H1 (cell line): Measurements from ENCODE around the gene ZBTB16. TPM values are rescaled to one million over a fixed set of nuclear protein-coding genes. Genes with fewer than 3 reads are reported as not detected.

ENCODE experiments used
- CTCF ChIA-PET: fragments of 300-600 bp; sonication (Branson Sonifier 250); formaldehyde crosslinking; loops from one replicate; lab custom pipeline; 2021; ENCODE audit not compliant: partially characterized antibody; lab: Charles Lee
- POLR2A ChIA-PET: fragments of 300-600 bp; sonication (Branson Sonifier 250); formaldehyde crosslinking; loops from one replicate; lab custom pipeline; 2021; ENCODE audit warnings: inconsistent platforms; ENCODE audit not compliant: partially characterized antibody; lab: Charles Lee
- DNase-seq, 2 experiments: peaks; one replicate each; pipeline versions ENCODE4 v3.0.0 to v3.0.0-alpha.2; 2010 to 2022; ENCODE audit warnings: low spot score in 2 of 2, low read depth in 1 of 2, mixed read lengths in 1 of 2
- FAIRE-seq: peaks from 2 replicates; lab custom pipeline; 2011; peaks lifted over from hg19 to GRCh38; lab: Jason Lieb, UNC
- H2AFZ ChIP-seq: 2 replicates; pipeline ENCODE4 v1.8.1; 2012; ENCODE audit warnings: low read length, inconsistent platforms
- H2AK5ac ChIP-seq: 2 replicates; pipeline ENCODE4 v1.6.1; 2013; ENCODE audit warnings: low read depth, low read length
- H2BK120ac ChIP-seq: replicated peaks from 2 replicates; pipeline ENCODE3; 2013; ENCODE audit warnings: low read depth, low read length, inconsistent platforms
- H2BK12ac ChIP-seq: 2 replicates; pipeline ENCODE4 v1.6.1; 2013; ENCODE audit warnings: low read depth, low read length
- H2BK15ac ChIP-seq: 2 replicates; pipeline ENCODE4 v1.6.1; 2013; ENCODE audit warnings: low read length
- H2BK20ac ChIP-seq: 2 replicates; pipeline ENCODE4 v1.6.1; 2013; ENCODE audit warnings: low read length
- H2BK5ac ChIP-seq: 2 replicates; pipeline ENCODE4 v1.6.1; 2013; ENCODE audit warnings: low read depth, low read length
- H3K14ac ChIP-seq: 2 replicates; pipeline ENCODE4 v1.6.1; 2013; ENCODE audit warnings: inconsistent platforms; ENCODE audit not compliant: insufficient read length
- H3K18ac ChIP-seq: 2 replicates; pipeline ENCODE4 v1.6.1; 2013; ENCODE audit warnings: low read length; ENCODE audit errors: extremely low read depth
- H3K23ac ChIP-seq: 2 replicates; pipeline ENCODE4 v1.6.1; 2013; ENCODE audit warnings: inconsistent platforms; ENCODE audit not compliant: insufficient read length
- H3K23me2 ChIP-seq: 2 replicates; pipeline ENCODE4 v1.6.1; 2013; ENCODE audit warnings: low read depth, low read length
- H3K27ac ChIP-seq: 2 replicates; pipeline ENCODE4 v1.6.1; 2011; ENCODE audit warnings: low read depth, low read length, inconsistent platforms
- H3K27me3 ChIP-seq, 4 experiments: replicated peaks in 1 of 4; 1 replicate in 1 of 4; 2 replicates in 3 of 4; pipeline versions ENCODE4 v1.6.1 to v1.8.1; 2011 to 2013; ENCODE audit warnings: low read length in 3 of 4, mild to moderate bottlenecking in 3 of 4, inconsistent platforms in 2 of 4, mixed read lengths in 2 of 4, moderate library complexity in 1 of 4; ENCODE audit not compliant: control insufficient read depth in 3 of 4, insufficient read depth in 3 of 4; ENCODE audit errors: extremely low read depth in 1 of 4
- H3K36me3 ChIP-seq, 4 experiments: 2 replicates each; pipeline versions ENCODE4 v1.6.1 to v1.8.1; 2011 to 2013; ENCODE audit warnings: mild to moderate bottlenecking in 4 of 4, low read length in 3 of 4, moderate library complexity in 2 of 4, control low read depth in 1 of 4, inconsistent platforms in 1 of 4; ENCODE audit not compliant: insufficient read depth in 4 of 4, control insufficient read depth in 2 of 4
- H3K4ac ChIP-seq: replicated peaks from 2 replicates; pipeline ENCODE3; 2013; ENCODE audit warnings: low read length, low read depth, mixed read lengths, inconsistent platforms; ENCODE audit not compliant: insufficient read length
- H3K4me1 ChIP-seq, 4 experiments: replicated peaks in 1 of 4; 1 replicate in 1 of 4; 2 replicates in 3 of 4; pipeline versions ENCODE4 v1.6.1 to v1.8.1; 2011 to 2013; ENCODE audit warnings: low read length in 3 of 4, inconsistent platforms in 2 of 4, mixed read lengths in 1 of 4; ENCODE audit not compliant: insufficient read depth in 4 of 4, control insufficient read depth in 3 of 4
- H3K4me2 ChIP-seq, 2 experiments: 2 replicates each; pipeline versions ENCODE4 v1.6.1 to v1.8.1; 2011 to 2013; ENCODE audit warnings: low read depth in 2 of 2, low read length in 2 of 2, control low read depth in 1 of 2, inconsistent platforms in 1 of 2, mild to moderate bottlenecking in 1 of 2; ENCODE audit not compliant: insufficient read depth in 1 of 2
- H3K4me3 ChIP-seq, 4 experiments: fragments of 200-600, 300-600 bp in 1 of 4; sonication (generic), shearing (Covaris generic), sonication (Bioruptor Twin) in 1 of 4; 2 replicates each; pipeline versions ENCODE4 v1.5.1 to v1.8.1; 2011 to 2016; ENCODE audit warnings: low read length in 4 of 4, low read depth in 3 of 4, control low read depth in 2 of 4, inconsistent platforms in 2 of 4, mild to moderate bottlenecking in 2 of 4, mixed read lengths in 1 of 4, moderate library complexity in 1 of 4; ENCODE audit not compliant: insufficient read depth in 2 of 4; ENCODE audit errors: extremely low read depth in 1 of 4
- H3K56ac ChIP-seq: replicated peaks from 2 replicates; pipeline ENCODE3; 2013; ENCODE audit warnings: low read depth, mild to moderate bottlenecking, mixed read lengths, low read length, inconsistent platforms; ENCODE audit not compliant: insufficient read length
- H3K79me1 ChIP-seq: 2 replicates; pipeline ENCODE4 v1.6.1; 2013; ENCODE audit warnings: low read depth, low read length, control low read depth
- H3K79me2 ChIP-seq, 2 experiments: 2 replicates each; pipeline versions ENCODE4 v1.6.1 to v1.8.1; 2012 to 2013; ENCODE audit warnings: low read length in 2 of 2, mild to moderate bottlenecking in 2 of 2, inconsistent platforms in 1 of 2; ENCODE audit not compliant: insufficient read depth in 2 of 2, control insufficient read depth in 1 of 2
- H3K9ac ChIP-seq, 4 experiments: replicated peaks in 1 of 4; 1 replicate in 1 of 4; 2 replicates in 3 of 4; pipeline versions ENCODE4 v1.6.1 to v1.8.1; 2011 to 2013; ENCODE audit warnings: low read depth in 3 of 4, low read length in 3 of 4, control low read depth in 2 of 4, mild to moderate bottlenecking in 2 of 4, moderate library complexity in 2 of 4, inconsistent platforms in 1 of 4; ENCODE audit errors: extremely low read depth in 1 of 4
- H3K9me3 ChIP-seq, 2 experiments: 2 replicates each; pipeline versions ENCODE4 v1.6.1 to v1.8.1; 2012 to 2013; ENCODE audit warnings: mild to moderate bottlenecking in 2 of 2, moderate library complexity in 2 of 2, control low read depth in 1 of 2, inconsistent platforms in 1 of 2, low read depth in 1 of 2, low read length in 1 of 2, mixed read lengths in 1 of 2; ENCODE audit not compliant: insufficient read depth in 2 of 2
- H4K20me1 ChIP-seq, 2 experiments: replicated peaks in 1 of 2; 2 replicates each; pipeline versions ENCODE3 to v1.8.1; 2011 to 2013; ENCODE audit warnings: inconsistent platforms in 2 of 2, low read length in 2 of 2, mild to moderate bottlenecking in 1 of 2; ENCODE audit not compliant: insufficient read depth in 2 of 2, control insufficient read depth in 1 of 2
- H4K5ac ChIP-seq: 2 replicates; pipeline ENCODE4 v1.6.1; 2013; ENCODE audit warnings: low read length, low read depth, mixed read lengths, inconsistent platforms; ENCODE audit not compliant: insufficient read length
- H4K8ac ChIP-seq: 2 replicates; pipeline ENCODE4 v1.8.0; 2013; ENCODE audit warnings: mild to moderate bottlenecking, moderate library complexity, low read length, inconsistent platforms; ENCODE audit not compliant: insufficient read depth; ENCODE audit errors: extremely low read depth
- H4K91ac ChIP-seq: replicated peaks from 2 replicates; pipeline ENCODE3; 2013; ENCODE audit warnings: low read length, mixed read lengths, inconsistent platforms; ENCODE audit not compliant: insufficient read length
- ASH2L ChIP-seq: fragments of 200-600, 300-600 bp; sonication (generic); IDR thresholded peaks from one replicate; pipeline ENCODE4 v1.7.1; 2017; ENCODE audit warnings: low read length
- CTCF ChIP-seq, 3 experiments: IDR thresholded peaks; 1 replicate in 2 of 3; 2 replicates in 1 of 3; pipeline versions ENCODE4 v1.5.1 to v1.6.1; 2011; ENCODE audit warnings: low read length in 3 of 3, mild to moderate bottlenecking in 3 of 3, inconsistent platforms in 2 of 3, low read depth in 1 of 3, moderate library complexity in 1 of 3; ENCODE audit not compliant: insufficient read depth in 1 of 3; ENCODE audit errors: control extremely low read depth in 1 of 3
- KDM4A ChIP-seq: IDR thresholded peaks from one replicate; pipeline ENCODE4 v1.7.1; 2012; ENCODE audit warnings: low read depth, mild to moderate bottlenecking, moderate library complexity, low read length, inconsistent platforms; ENCODE audit not compliant: severe bottlenecking
- KDM5A ChIP-seq: fragments of 200-600 bp; IDR thresholded peaks from 2 replicates; pipeline ENCODE4 v1.7.1; 2012; ENCODE audit warnings: mild to moderate bottlenecking, low read length, inconsistent platforms, mixed read lengths
- POLR2A ChIP-seq, 2 experiments: IDR thresholded peaks; 1 replicate in 1 of 2; 2 replicates in 1 of 2; pipeline ENCODE4 v1.6.1; 2011; ENCODE audit warnings: low read depth in 2 of 2, low read length in 2 of 2, mild to moderate bottlenecking in 2 of 2; ENCODE audit errors: control extremely low read depth in 1 of 2
- RAD21 ChIP-seq, 2 experiments: IDR thresholded peaks in 1 of 2; conservative IDR thresholded peaks in 1 of 2; 2 replicates each; pipeline ENCODE4 v1.6.1; 2011; ENCODE audit warnings: low read depth in 2 of 2, low read length in 2 of 2, improper control_type of control experiment in 1 of 2, inconsistent platforms in 1 of 2, mild to moderate bottlenecking in 1 of 2, moderate library complexity in 1 of 2
- RFX5 ChIP-seq: IDR thresholded peaks from 2 replicates; pipeline ENCODE4 v1.6.1; 2011; ENCODE audit warnings: low read depth, low read length, improper control_type of control experiment, borderline replicate concordance
- RNF2 ChIP-seq: fragments of 200-900, 300-1000 bp; sonication (generic); IDR thresholded peaks from 2 replicates; pipeline ENCODE4 v1.7.1; 2016; ENCODE audit warnings: borderline replicate concordance, low read depth, mild to moderate bottlenecking, antibody characterized with exemption, low read length; ENCODE audit not compliant: poor library complexity, severe bottlenecking; ENCODE audit errors: missing control alignments
- RXRA ChIP-seq: IDR thresholded peaks from 2 replicates; pipeline ENCODE4 v1.6.1; 2011; ENCODE audit warnings: low read depth, mild to moderate bottlenecking, low read length, moderate library complexity; ENCODE audit not compliant: insufficient read depth
- TAF1 ChIP-seq: IDR thresholded peaks from 2 replicates; pipeline ENCODE4 v1.6.1; 2011; ENCODE audit warnings: mild to moderate bottlenecking, low read depth, low read length
- TCF12 ChIP-seq: IDR thresholded peaks from 2 replicates; pipeline ENCODE4 v1.6.1; 2011; ENCODE audit warnings: low read depth, mild to moderate bottlenecking, low read length
- WGBS, 2 experiments: shearing (Covaris generic) in 1 of 2; methylation state at CpG; one replicate each; pipeline versions ENCODE4 v1.1.6 to v1.1.7; 2013 to 2015; ENCODE audit warnings: low lambda C conversion rate in 2 of 2, mixed read lengths in 2 of 2, inconsistent platforms in 1 of 2, low coverage in 1 of 2, missing lambda C conversion rate in 1 of 2; ENCODE audit not compliant: insufficient replicate concordance in 2 of 2, insufficient coverage in 1 of 2, insufficient read length in 1 of 2; ENCODE audit errors: extremely low coverage in 1 of 2, missing lambda C conversion rate in 1 of 2; 5-methylcytosine and 5-hydroxymethylcytosine counted together
- polyA plus RNA-seq, 7 experiments: library from polyadenylated mRNA; depleted of rRNA in 3 of 7; stranded (reverse) in 5 of 7; unstranded in 2 of 7; fragments of >200 nt in 5 of 7; fragments of 200-250 nt in 2 of 7; gene quantifications; 1 replicate in 5 of 7; 2 replicates in 1 of 7; 4 replicates in 1 of 7; pipeline versions ENCODE4 v1.2.1 to v1.2.3, GENCODE V29; 2011 to 2013; ENCODE audit warnings: missing spikeins in 2 of 7, mixed read lengths in 2 of 7
- total RNA-seq: library from RNA; stranded (reverse); fragmentation: NEBNext Ultra II Directional; extraction: Animal tissue kit (Norgen Biotek cat#: 25700); gene quantifications from 2 replicates; pipeline ENCODE4 v1.2.1, GENCODE V29; 2021

Gene ZBTB16
- total and polyA plus RNA-seq, 2 of the 8 experiments (the other 6 are each of a cell fraction or from before 2014, with no cell fraction given) = 0.12 to 0.61 TPM

- Histone ChIP-seq H4K5ac (no peak overlapping the region), H3K23ac (no peak overlapping the region), H2BK20ac (no peak overlapping the region), H3K4ac (no peak overlapping the region), H2AFZ (no peak overlapping the region), H3K9ac (no peak overlapping the region), H3K23me2 (no peaks in the 10 kb centered on the region), H3K27ac (no peak overlapping the region), H3K18ac (no peak overlapping the region), H2BK120ac (no peak overlapping the region), H3K27me3 (no peaks in the 10 kb centered on the region), H3K14ac (no peak overlapping the region), H2BK12ac (no peak overlapping the region), H3K9me3 (no peaks in the 10 kb centered on the region), H2AK5ac (no peak overlapping the region), H4K20me1 (no peaks in the 10 kb centered on the region), H2BK5ac (no peak overlapping the region), H3K56ac (no peak overlapping the region), H4K91ac (no peak overlapping the region), H3K4me1 (no peaks in the 10 kb centered on the region), H3K36me3 (no peaks in the 10 kb centered on the region), H2BK15ac (no peak overlapping the region), H3K4me2 (no peak overlapping the region), H4K8ac (no peak overlapping the region), H3K79me1 (no peaks in the 10 kb centered on the region), H3K4me3 (no peak overlapping the region), H3K79me2 (no peaks in the 10 kb centered on the region)
- CTCF ChIA-PET = interaction anchor here (1.3 kb wide), 1 partner anchor 21 kb away, joined by 3 read pairs; no protein-coding TSS in a partner anchor
- WGBS, 2 experiments = 81% methylated on average over 6 of the region's 6 CpGs; no CpG with 5 or more reads in 1 of the 2 experiments
- no peak for DNase-seq
- no peak for FAIRE-seq
- POLR2A ChIA-PET = no interaction called here
- TF ChIP-seq KDM5A = no peak
- TF ChIP-seq ASH2L = no peak
- TF ChIP-seq KDM4A = no peak
- no peak for TF ChIP-seq RNF2
- no peak for TF ChIP-seq TCF12
- no peak for TF ChIP-seq CTCF (IDR thresholded peaks at IDR 0.05; ENCODE audit: control extremely low read depth in 1 of 3, insufficient read depth in 1 of 3, low read depth in 1 of 3, low read length in 3 of 3)
- TF ChIP-seq TAF1 = no peak
- no peak for TF ChIP-seq POLR2A (IDR thresholded peaks at IDR 0.05; ENCODE audit: control extremely low read depth in 1 of 2, low read depth in 2 of 2, low read length in 2 of 2)
- no peak for TF ChIP-seq RXRA
- no peak for TF ChIP-seq RFX5
- no peak for TF ChIP-seq RAD21 (IDR thresholded peaks at IDR 0.05 in 1 of 2, conservative IDR thresholded peaks at IDR 0.05 in 1 of 2; ENCODE audit: low read depth in 2 of 2, low read length in 2 of 2)
Observed at GRCh38 chr11:114150671-114151070, 91.2 kb downstream of the ZBTB16 start.
